CD4-positive, alpha-beta memory T cell (primary cell): Measurements from ENCODE around the gene CUX1. TPM values are rescaled to one million over a fixed set of nuclear protein-coding genes. Genes with fewer than 3 reads are reported as not detected.

Experiments used
- CTCF ChIA-PET: fragments of 350-600 bp; sonication (Branson Sonifier 250); formaldehyde crosslinking; loops from one replicate; lab custom pipeline; 2021; ENCODE audit warnings: inconsistent platforms; ENCODE audit not compliant: partially characterized antibody; lab: Charles Lee
- POLR2A ChIA-PET: fragments of 350-600 bp; sonication (Branson Sonifier 250); formaldehyde crosslinking; loops from one replicate; lab custom pipeline; 2021; ENCODE audit not compliant: partially characterized antibody; lab: Charles Lee
- DNase-seq, 5 donors: peaks; one replicate each; pipeline versions ENCODE4 v3.0.0 to v3.0.0-alpha.2; 2020 to 2022; ENCODE audit warnings: mixed read lengths in 1 of 5
- H3K27ac ChIP-seq: one replicate; pipeline ENCODE4 v1.7.0; 2013; ENCODE audit warnings: low read depth, low read length
- H3K27me3 ChIP-seq: 2 replicates; pipeline ENCODE4 v1.7.0; 2013; ENCODE audit warnings: mild to moderate bottlenecking, low read length, moderate library complexity; ENCODE audit not compliant: insufficient read depth
- H3K36me3 ChIP-seq: 2 replicates; pipeline ENCODE4 v1.7.0; 2013; ENCODE audit warnings: mild to moderate bottlenecking, low read length, moderate library complexity; ENCODE audit not compliant: insufficient read depth
- H3K4me1 ChIP-seq: 2 replicates; pipeline ENCODE4 v1.7.0; 2013; ENCODE audit warnings: mild to moderate bottlenecking, low read length, moderate library complexity; ENCODE audit not compliant: insufficient read depth
- H3K4me3 ChIP-seq, 2 donors: one replicate each; pipeline ENCODE4 v1.7.0; 2013; ENCODE audit warnings: low read length in 2 of 2, mild to moderate bottlenecking in 1 of 2
- H3K9me3 ChIP-seq, 2 donors: one replicate each; pipeline ENCODE4 v1.7.0; 2013; ENCODE audit warnings: low read length in 2 of 2, control low read depth in 1 of 2; ENCODE audit not compliant: control insufficient read depth in 1 of 2
- H3K27ac Mint-ChIP-seq, 7 donors: one replicate each; pipeline ENCODE4 v1.8.0; 2020 to 2021; ENCODE audit warnings: mixed read lengths in 7 of 7, mild to moderate bottlenecking in 6 of 7, inconsistent platforms in 3 of 7, moderate library complexity in 3 of 7
- H3K27me3 Mint-ChIP-seq, 2 donors: one replicate each; pipeline ENCODE4 v1.8.0; 2020 to 2021; ENCODE audit warnings: mixed read lengths in 2 of 2
- H3K36me3 Mint-ChIP-seq, 2 donors: one replicate each; pipeline ENCODE4 v1.8.0; 2020 to 2021; ENCODE audit warnings: mixed read lengths in 2 of 2, inconsistent platforms in 1 of 2, mild to moderate bottlenecking in 1 of 2
- H3K4me1 Mint-ChIP-seq, 4 donors: one replicate each; pipeline ENCODE4 v1.8.0; 2020 to 2021; ENCODE audit warnings: mixed read lengths in 4 of 4, mild to moderate bottlenecking in 1 of 4
- H3K4me3 Mint-ChIP-seq, 8 donors: one replicate each; pipeline ENCODE4 v1.8.0; 2020 to 2021; ENCODE audit warnings: mixed read lengths in 8 of 8, mild to moderate bottlenecking in 7 of 8, moderate library complexity in 6 of 8, inconsistent platforms in 3 of 8
- H3K9me3 Mint-ChIP-seq, 8 donors: one replicate each; pipeline ENCODE4 v1.8.0; 2020 to 2021; ENCODE audit warnings: mixed read lengths in 8 of 8, mild to moderate bottlenecking in 5 of 8, inconsistent platforms in 3 of 8, moderate library complexity in 1 of 8
- intact Hi-C: fragments of 100-400 bp; cut with micrococcal nuclease; formaldehyde crosslinking; loops from one replicate; pipeline ENCODE4 v1.15.1; 2023
- polyA plus RNA-seq, 2 donors: library from polyadenylated mRNA; unstranded; fragments of 300-500 nt; fragmentation: Illumina TruSeq; gene quantifications; one replicate each; pipeline ENCODE4 v1.2.3, GENCODE V29; 2021
- total RNA-seq, 2 experiments: library from RNA; stranded (reverse); gene quantifications; one replicate each; pipeline ENCODE4 v1.2.3, GENCODE V29; 2021

CUX1 gene
- total and polyA plus RNA-seq, 4 experiments from 2014 or later = 2.1 to 47.6 (median 36.1) TPM

- Mint-ChIP-seq H3K4me1 (peaks cover 0 to 4% (median 0%) of the 10 kb centered on the region in 4 donors), H3K9me3 (peaks cover 0 to 9% (median 3%) of the 10 kb centered on the region in 8 donors), H3K36me3 (peaks cover 35 to 48% of the 10 kb centered on the region in 2 donors), H3K4me3 (no peak overlapping the region), H3K27ac (no peak overlapping the region), H3K27me3 (no peaks in the 10 kb centered on the region)
- Histone ChIP-seq H3K27me3 (no peaks in the 10 kb centered on the region), H3K27ac (no peak overlapping the region), H3K4me1 (no peaks in the 10 kb centered on the region), H3K9me3 (no peaks in the 10 kb centered on the region), H3K4me3 (no peak overlapping the region), H3K36me3 (peaks cover 5% of the 10 kb centered on the region)
- DNase-seq = no peak
- POLR2A ChIA-PET = no interaction called here
- CTCF ChIA-PET = no interaction called here
- intact Hi-C loops = no loop called here
These were observed 257.7 kb downstream of the CUX1 start for GRCh38 chr7:102075126-102075525.

- H3K4me1 Mint-ChIP-seq = peaks cover 0 to 4% (median 0%) of the 10 kb centered on the region in 4 donors
- no peaks in the 10 kb centered on the region for H3K9me3 ChIP-seq
- H3K27me3 Mint-ChIP-seq = no peaks in the 10 kb centered on the region
- intact Hi-C loops = no loop called here
- no peak overlapping the region for H3K27ac Mint-ChIP-seq
- ChIA-PET CTCF (no interaction called here), POLR2A (no interaction called here)
- H3K36me3 Mint-ChIP-seq = peaks cover 35 to 48% of the 10 kb centered on the region in 2 donors
- H3K27ac ChIP-seq = no peak overlapping the region
- H3K4me1 ChIP-seq = no peaks in the 10 kb centered on the region
- DNase-seq = no peak
- H3K27me3 ChIP-seq = no peaks in the 10 kb centered on the region
- no peak overlapping the region for H3K4me3 Mint-ChIP-seq
- peaks cover 0 to 9% (median 4%) of the 10 kb centered on the region in 8 donors for H3K9me3 Mint-ChIP-seq
- no peak overlapping the region for H3K4me3 ChIP-seq
- no peaks in the 10 kb centered on the region for H3K36me3 ChIP-seq
These were observed 258.2 kb downstream of the CUX1 start for GRCh38 chr7:102075553-102076135.

GRCh38 chr7:102077081-102077480 lies 259.7 kb downstream of the CUX1 start:
- Histone ChIP-seq H3K9me3 (no peaks in the 10 kb centered on the region), H3K27ac (no peak overlapping the region), H3K4me1 (no peaks in the 10 kb centered on the region), H3K4me3 (no peak overlapping the region), H3K27me3 (no peaks in the 10 kb centered on the region), H3K36me3 (no peaks in the 10 kb centered on the region)
- intact Hi-C loops = no loop called here
- H3K4me1 Mint-ChIP-seq = peaks cover 0 to 4% (median 0%) of the 10 kb centered on the region in 4 donors
- peak overlapping the region in 1 of 7 donors; percentile 77 for H3K27ac Mint-ChIP-seq
- CTCF ChIA-PET = no interaction called here
- no peak overlapping the region for H3K4me3 Mint-ChIP-seq
- no peaks in the 10 kb centered on the region for H3K27me3 Mint-ChIP-seq
- peaks cover 0 to 10% (median 3%) of the 10 kb centered on the region in 8 donors for H3K9me3 Mint-ChIP-seq
- DNase-seq = no peak
- POLR2A ChIA-PET = interaction anchor here (0.6 kb wide), 1 partner anchor 1825 kb away, joined by 6 read pairs; no protein-coding TSS in a partner anchor
- peaks cover 38 to 52% of the 10 kb centered on the region in 2 donors for H3K36me3 Mint-ChIP-seq

- Mint-ChIP-seq H3K27me3 (no peaks in the 10 kb centered on the region), H3K9me3 (peaks cover 0 to 14% (median 6%) of the 10 kb centered on the region in 8 donors), H3K36me3 (peaks cover 34 to 51% of the 10 kb centered on the region in 2 donors), H3K4me3 (no peak overlapping the region), H3K27ac (peak overlapping the region in 1 of 7 donors; percentile 61), H3K4me1 (peaks cover 0 to 4% (median 0%) of the 10 kb centered on the region in 4 donors)
- H3K27me3 ChIP-seq = no peaks in the 10 kb centered on the region
- CTCF ChIA-PET = no interaction called here
- no peak overlapping the region for H3K27ac ChIP-seq
- intact Hi-C loops = no loop called here
- H3K4me3 ChIP-seq = no peak overlapping the region
- no peaks in the 10 kb centered on the region for H3K9me3 ChIP-seq
- H3K36me3 ChIP-seq = no peaks in the 10 kb centered on the region
- POLR2A ChIA-PET = no interaction called here
- no peaks in the 10 kb centered on the region for H3K4me1 ChIP-seq
- DNase-seq = no peak
These were observed 262.0 kb downstream of the CUX1 start for GRCh38 chr7:102079140-102080018.

- no peak overlapping the region for H3K4me3 Mint-ChIP-seq
- H3K4me1 Mint-ChIP-seq = peaks cover 0 to 4% (median 0%) of the 10 kb centered on the region in 4 donors
- H3K9me3 Mint-ChIP-seq = peaks cover 0 to 19% (median 6%) of the 10 kb centered on the region in 8 donors
- Histone ChIP-seq H3K9me3 (no peaks in the 10 kb centered on the region), H3K27ac (no peak overlapping the region), H3K27me3 (no peaks in the 10 kb centered on the region), H3K4me1 (no peaks in the 10 kb centered on the region), H3K4me3 (no peak overlapping the region), H3K36me3 (no peaks in the 10 kb centered on the region)
- DNase-seq = no peak
- ChIA-PET CTCF (no interaction called here), POLR2A (no interaction called here)
- H3K27me3 Mint-ChIP-seq = no peaks in the 10 kb centered on the region
- H3K27ac Mint-ChIP-seq = peak overlapping the region in 1 of 7 donors; percentile 61
- H3K36me3 Mint-ChIP-seq = peaks cover 36 to 49% of the 10 kb centered on the region in 2 donors
- intact Hi-C loops = no loop called here
These were observed 262.6 kb downstream of the CUX1 start for GRCh38 chr7:102080019-102080433.

GRCh38 chr7:102080434-102081243 lies 263.2 kb downstream of the CUX1 start:
- intact Hi-C loops = no loop called here
- Histone ChIP-seq H3K4me3 (no peak overlapping the region), H3K9me3 (no peaks in the 10 kb centered on the region), H3K36me3 (no peaks in the 10 kb centered on the region), H3K27ac (no peak overlapping the region), H3K27me3 (no peaks in the 10 kb centered on the region), H3K4me1 (no peaks in the 10 kb centered on the region)
- ChIA-PET POLR2A (no interaction called here), CTCF (no interaction called here)
- Mint-ChIP-seq H3K27me3 (no peaks in the 10 kb centered on the region), H3K4me1 (peaks cover 0 to 4% (median 0%) of the 10 kb centered on the region in 4 donors), H3K36me3 (peaks cover 35 to 49% of the 10 kb centered on the region in 2 donors), H3K27ac (no peak overlapping the region), H3K9me3 (peaks cover 2 to 25% (median 11%) of the 10 kb centered on the region in 8 donors), H3K4me3 (no peak overlapping the region)
- DNase-seq = no peak

GRCh38 chr7:102081244-102081627 lies 263.8 kb downstream of the CUX1 start:
- peaks cover 37 to 52% of the 10 kb centered on the region in 2 donors for H3K36me3 Mint-ChIP-seq
- no peak overlapping the region for H3K4me3 Mint-ChIP-seq
- intact Hi-C loops = no loop called here
- Histone ChIP-seq H3K27me3 (no peaks in the 10 kb centered on the region), H3K4me3 (no peak overlapping the region), H3K27ac (no peak overlapping the region), H3K9me3 (no peaks in the 10 kb centered on the region), H3K36me3 (no peaks in the 10 kb centered on the region), H3K4me1 (no peaks in the 10 kb centered on the region)
- CTCF ChIA-PET = no interaction called here
- H3K27ac Mint-ChIP-seq = no peak overlapping the region
- POLR2A ChIA-PET = no interaction called here
- H3K27me3 Mint-ChIP-seq = no peaks in the 10 kb centered on the region
- peaks cover 2 to 26% (median 13%) of the 10 kb centered on the region in 8 donors for H3K9me3 Mint-ChIP-seq
- DNase-seq = no peak
- H3K4me1 Mint-ChIP-seq = peaks cover 0 to 4% (median 0%) of the 10 kb centered on the region in 4 donors
